NCI-H526 (cell line): ENCODE results near the gene PIMREG.
A peak's percentile ranks its signal among the peaks of the same experiment; 100 is the strongest.
"Not testable (repeated sequence)": the region's sequence is repeated elsewhere in the genome, so short reads cannot be mapped to it uniquely, and the experiment has no call there.

Source experiments
- DNase-seq, 2 experiments: peaks; one replicate each; lab custom pipeline; 2025; lab: John Stamatoyannopoulos, UW

Gene PIMREG

GRCh38 chr17:6478486-6478885, 34.2 kb downstream of the PIMREG start:
- DNase-seq, result no peak

GRCh38 chr17:6479622-6480302, 35.5 kb downstream of the PIMREG start:
- no peak for DNase-seq

GRCh38 chr17:6480303-6480675, 36.0 kb downstream of the PIMREG start:
- DNase-seq, result no peak

GRCh38 chr17:6482105-6482455, 37.8 kb downstream of the PIMREG start:
- no peak for DNase-seq

GRCh38 chr17:6482796-6483195, 38.5 kb downstream of the PIMREG start:
- DNase-seq, result not testable (repeated sequence)

GRCh38 chr17:6483507-6483906, 39.3 kb downstream of the PIMREG start:
- DNase-seq, result no peak

- no peak for DNase-seq
These were observed 41.6 kb downstream of the PIMREG start for GRCh38 chr17:6485646-6486412.

GRCh38 chr17:6487251-6488007, 43.2 kb downstream of the PIMREG start:
- DNase-seq, result no peak

- no peak for DNase-seq
These were observed 43.8 kb downstream of the PIMREG start for GRCh38 chr17:6488008-6488539.

GRCh38 chr17:6489016-6489550, 44.8 kb downstream of the PIMREG start:
- no peak for DNase-seq

GRCh38 chr17:6491071-6491700, 46.9 kb downstream of the PIMREG start:
- no peak for DNase-seq

- DNase-seq, result no peak
These were observed 48.8 kb downstream of the PIMREG start for GRCh38 chr17:6492892-6493674.

GRCh38 chr17:6494239-6494941, 50.1 kb downstream of the PIMREG start:
- DNase-seq, result peak; percentile 27 to 59

- DNase-seq, result peak in 1 of 2 experiments; percentile 62
These were observed 51.3 kb downstream of the PIMREG start for GRCh38 chr17:6495450-6496115.

- peak; percentile 89 to 91 for DNase-seq
These were observed 51.8 kb downstream of the PIMREG start for GRCh38 chr17:6496116-6496481.

- peak in 1 of 2 experiments; percentile 38 for DNase-seq
These were observed 52.6 kb downstream of the PIMREG start for GRCh38 chr17:6496640-6497441.

GRCh38 chr17:6497496-6498221, 53.4 kb downstream of the PIMREG start:
- DNase-seq, result no peak

- no peak for DNase-seq
These were observed 54.1 kb downstream of the PIMREG start for GRCh38 chr17:6498356-6498755.
